NCI-H524 (cell line): ENCODE data around the gene KLHL6.
A peak's percentile ranks its signal among the peaks of the same experiment; 100 is the strongest.
"Not testable (repeated sequence)": the region's sequence is repeated elsewhere in the genome, so short reads cannot be mapped to it uniquely, and the experiment has no call there.

Experiments used
- DNase-seq, 2 experiments: peaks; one replicate each; lab custom pipeline; 2025; lab: John Stamatoyannopoulos, UW

The KLHL6 gene

DNA sequence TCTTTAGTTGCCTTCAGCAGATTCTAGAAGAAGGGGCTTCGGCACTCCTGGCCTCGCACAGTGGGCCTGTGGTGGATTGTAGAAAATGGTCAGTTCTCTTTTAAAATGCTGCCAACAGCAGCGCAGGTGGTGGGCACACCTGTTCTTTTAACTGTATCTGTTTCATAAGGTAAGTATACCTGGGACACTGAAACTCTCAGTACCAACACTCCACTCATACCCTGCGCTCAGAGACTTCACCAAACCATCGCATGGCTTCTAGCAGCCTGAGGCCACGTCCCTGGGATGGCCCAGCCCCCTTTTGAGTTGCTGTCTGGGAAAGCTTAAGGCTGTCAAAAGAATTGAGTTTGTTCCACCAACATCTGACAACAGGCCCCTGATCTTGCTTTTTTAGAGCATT, 70.4 kb downstream of the KLHL6 start:
- no peak for DNase-seq

- no peak for DNase-seq
Observed at GRCh38 chr3:183484431-183485075, 71.0 kb downstream of the KLHL6 start.

DNA sequence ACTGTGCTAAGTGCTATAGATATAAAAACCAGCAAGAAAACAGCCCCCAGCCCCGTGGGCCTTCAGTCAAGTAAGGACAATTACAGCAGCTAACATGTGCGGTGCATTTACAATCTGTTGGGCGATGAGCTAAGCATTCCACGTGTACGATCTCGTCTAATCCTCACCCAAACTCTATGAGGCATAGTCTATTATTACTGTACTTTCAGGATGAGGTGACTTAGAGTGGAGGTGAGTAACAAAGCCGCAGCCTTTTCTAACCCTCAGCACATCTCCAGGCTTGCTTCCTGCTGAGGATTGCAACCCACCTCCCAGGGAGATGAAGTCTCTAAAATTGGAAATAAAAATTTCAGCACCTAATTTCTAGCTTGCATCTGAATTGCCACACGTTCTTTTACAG, 73.9 kb downstream of the KLHL6 start:
- no peak for DNase-seq

DNA sequence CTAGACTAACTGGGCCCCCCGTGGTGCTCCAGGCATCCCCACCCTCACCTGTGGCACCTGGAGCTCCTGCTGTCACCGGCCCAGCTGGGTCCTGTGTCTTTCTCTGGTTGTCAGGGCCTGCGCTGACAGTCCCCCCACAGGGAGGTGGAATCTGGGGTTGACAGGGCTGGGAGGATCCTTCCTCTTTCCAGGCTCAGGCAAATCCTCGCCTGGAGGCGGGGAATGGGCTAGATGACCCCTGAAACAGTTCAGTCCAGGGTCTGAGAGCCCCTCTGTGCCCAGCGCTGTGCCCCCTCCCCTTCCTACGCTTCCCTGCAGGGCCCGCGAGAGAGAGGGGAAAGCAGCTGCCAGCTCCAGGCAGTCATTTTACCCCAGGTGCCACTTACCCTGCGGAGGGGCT, 77.0 kb downstream of the KLHL6 start:
- no peak for DNase-seq

- no peak for DNase-seq
Observed at GRCh38 chr3:183477801-183478456, 77.6 kb downstream of the KLHL6 start.

DNA sequence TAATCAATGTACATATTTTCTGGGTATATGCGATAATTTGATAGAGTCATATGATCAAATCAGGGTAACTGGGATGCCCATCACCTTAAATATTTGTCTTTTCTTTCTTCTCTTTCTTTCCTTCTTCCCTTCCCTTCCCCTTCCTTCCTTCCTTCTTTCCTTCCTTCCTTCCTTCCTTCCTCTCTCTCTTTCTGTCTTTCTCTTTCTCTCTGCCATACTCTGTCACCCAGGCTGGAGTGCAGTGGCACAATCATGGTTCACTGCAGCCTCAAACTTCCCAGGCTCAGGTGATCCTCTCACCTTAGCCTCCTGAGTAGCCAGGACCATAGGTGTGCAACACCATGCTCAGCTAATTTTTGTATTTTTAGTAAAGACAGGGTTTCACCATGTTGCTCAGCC, 79.7 kb downstream of the KLHL6 start:
- DNase-seq = not testable (repeated sequence)

DNA sequence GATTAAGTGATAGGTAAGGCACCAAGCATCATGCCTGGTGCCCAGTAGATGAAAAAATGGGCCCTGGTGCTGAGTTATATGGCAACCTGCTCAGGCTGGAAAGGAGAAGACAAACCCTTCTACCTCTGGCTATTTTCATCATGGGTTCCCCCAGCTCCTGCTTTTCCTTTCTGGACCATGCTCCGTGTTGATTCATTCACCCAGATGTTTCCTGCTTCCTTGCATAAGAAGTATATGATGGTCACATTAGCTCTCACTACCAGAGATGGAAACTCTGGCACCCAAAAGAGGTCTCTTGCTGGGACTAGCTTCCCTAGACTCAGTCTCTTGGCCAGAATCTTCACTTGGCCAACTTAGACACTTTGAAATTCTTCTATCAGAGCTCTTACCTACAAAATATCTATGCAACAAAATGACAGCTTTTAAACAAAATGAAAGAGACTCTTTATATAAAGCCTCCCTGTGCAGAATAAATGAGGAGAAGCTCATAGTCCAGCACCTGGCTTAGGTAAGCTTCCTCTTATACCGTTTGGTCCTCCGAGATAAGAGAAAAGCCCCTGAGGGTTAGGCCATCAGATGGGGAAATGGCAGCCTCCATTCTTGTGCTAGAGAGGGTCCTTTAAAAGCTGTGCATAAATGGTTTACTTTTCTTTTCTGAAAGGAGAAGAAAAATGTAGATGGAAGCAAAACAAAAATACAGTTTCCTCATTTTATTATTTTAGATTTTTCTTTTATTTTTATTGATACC, 80.3 kb downstream of the KLHL6 start:
- no peak for DNase-seq

DNA sequence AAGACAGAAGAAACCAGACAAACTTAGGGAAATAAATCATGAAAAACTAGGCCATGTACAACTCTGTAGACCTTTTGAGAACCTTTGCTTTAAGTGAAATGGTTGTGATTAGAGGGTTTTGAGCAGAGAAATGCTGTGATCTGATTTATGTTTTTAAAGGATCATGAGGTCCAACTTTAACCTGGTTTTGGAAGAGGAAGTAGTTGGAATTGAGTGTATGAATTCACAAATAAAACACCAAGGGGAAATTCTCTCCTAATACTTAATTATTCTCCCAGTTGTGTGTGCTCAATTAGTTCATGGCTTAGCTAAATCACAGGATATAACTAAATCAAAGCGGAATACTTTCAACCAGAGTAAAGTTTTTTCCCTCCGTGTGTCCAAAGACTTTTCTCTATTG, 81.5 kb downstream of the KLHL6 start:
- DNase-seq = no peak

- no peak for DNase-seq
Observed at GRCh38 chr3:183472155-183472554, 83.4 kb downstream of the KLHL6 start.

- DNase-seq = no peak
Observed at GRCh38 chr3:183468424-183468823, 87.1 kb downstream of the KLHL6 start.

- DNase-seq = peak in 1 of 2 experiments; percentile 63
Observed at GRCh38 chr3:183466575-183466974, 88.9 kb downstream of the KLHL6 start.

- DNase-seq = not testable (repeated sequence)
Observed at GRCh38 chr3:183465710-183466109, 89.8 kb downstream of the KLHL6 start.

DNA sequence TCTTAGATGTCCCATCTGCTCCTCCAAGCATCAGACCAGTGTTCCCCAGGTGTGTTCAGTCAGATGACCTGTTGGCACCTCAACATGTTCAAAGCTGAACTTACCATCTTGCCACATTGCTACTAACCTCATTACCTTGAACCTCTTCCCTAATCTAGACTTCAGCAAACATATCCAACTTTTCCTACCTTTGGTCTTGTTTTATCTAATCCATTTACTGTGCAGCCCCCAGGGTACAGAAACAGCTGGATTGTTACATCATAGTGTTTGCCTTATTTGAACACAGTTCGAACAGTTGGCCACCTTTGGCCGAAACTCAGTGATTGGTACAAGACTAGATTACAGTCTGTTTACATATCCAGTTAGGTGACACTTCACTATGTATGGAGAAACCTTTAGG, 91.0 kb downstream of the KLHL6 start:
- no peak for DNase-seq

GRCh38 chr3:183460081-183461055, 95.1 kb downstream of the KLHL6 start:
- no peak for DNase-seq

DNA sequence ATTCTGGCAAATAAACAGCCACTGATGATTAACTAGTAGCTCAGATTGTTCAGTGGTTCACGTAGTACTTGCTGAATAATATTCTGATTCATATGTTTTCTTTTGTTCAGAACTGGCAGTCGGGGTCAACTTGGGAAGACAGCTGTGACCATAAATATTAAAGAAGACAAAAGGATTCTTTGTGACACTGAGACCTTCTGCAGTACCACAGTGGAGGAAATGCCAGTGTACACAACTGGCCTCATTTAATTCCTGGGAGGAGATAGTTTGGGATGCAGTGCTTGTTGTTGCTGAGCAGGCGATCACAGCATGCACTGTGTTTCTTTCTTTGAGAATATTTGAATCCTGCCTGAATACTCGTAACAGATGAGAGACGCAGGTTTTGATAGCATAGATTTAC, 100.4 kb downstream of the KLHL6 start:
- no peak for DNase-seq

GRCh38 chr3:183454064-183454463, 101.4 kb downstream of the KLHL6 start:
- DNase-seq = no peak

- no peak for DNase-seq
Observed at GRCh38 chr3:183449791-183450190, 105.7 kb downstream of the KLHL6 start.

- peak; percentile 42 to 72 for DNase-seq
Observed at GRCh38 chr3:183449391-183449790, 106.1 kb downstream of the KLHL6 start.

DNA sequence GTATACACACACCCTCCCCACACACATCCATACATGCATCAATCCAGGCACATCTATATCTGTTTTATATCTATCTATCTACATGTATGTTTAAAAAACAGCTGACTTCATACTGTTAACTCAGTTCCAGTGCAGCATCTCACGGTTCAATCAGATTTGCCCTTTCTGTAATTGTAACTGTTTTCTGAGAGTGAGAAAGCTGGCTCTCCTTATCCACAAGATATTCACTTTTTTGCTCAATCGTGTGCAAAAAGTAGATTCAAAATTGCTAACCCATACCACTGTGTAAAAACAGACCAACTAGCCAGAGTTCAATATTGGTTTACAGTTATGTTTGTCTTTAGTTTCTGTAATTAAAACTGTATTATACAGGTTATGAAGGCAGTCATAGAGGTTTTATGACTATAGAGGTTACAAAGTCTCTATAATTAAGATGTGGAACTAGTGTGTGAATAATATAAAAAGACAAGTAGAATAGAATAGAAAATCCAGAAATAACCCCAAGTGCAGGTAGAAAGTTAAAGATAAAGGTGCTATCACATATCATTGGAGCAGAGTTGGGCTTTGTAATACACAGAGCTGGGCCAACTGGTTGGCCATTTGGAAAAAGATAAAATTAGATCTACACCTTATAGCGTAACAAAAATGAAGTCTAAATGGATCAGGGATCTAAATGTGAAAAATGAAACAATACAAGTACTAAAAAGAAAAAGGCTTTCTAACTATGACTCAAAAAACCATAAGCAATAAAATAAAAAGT, 107.0 kb downstream of the KLHL6 start:
- no peak for DNase-seq

- peak; percentile 98 to 99 for DNase-seq
Observed at GRCh38 chr3:183447206-183448001, 108.1 kb downstream of the KLHL6 start.
